COR-L47 (cell line): ENCODE measurements around the gene XRCC6.
"Not testable (repeated sequence)": the region's sequence is repeated elsewhere in the genome, so short reads cannot be mapped to it uniquely, and the experiment has no call there.

ENCODE experiments used
- DNase-seq: peaks from one replicate; lab custom pipeline; 2025; lab: John Stamatoyannopoulos, UW

The XRCC6 gene

GRCh38 chr22:41686890-41687289 lies 65.8 kb downstream of the XRCC6 start:
- DNase-seq, result not testable (repeated sequence)

GRCh38 chr22:41687901-41688364 lies 66.8 kb downstream of the XRCC6 start:
- DNase-seq, result no peak

DNA sequence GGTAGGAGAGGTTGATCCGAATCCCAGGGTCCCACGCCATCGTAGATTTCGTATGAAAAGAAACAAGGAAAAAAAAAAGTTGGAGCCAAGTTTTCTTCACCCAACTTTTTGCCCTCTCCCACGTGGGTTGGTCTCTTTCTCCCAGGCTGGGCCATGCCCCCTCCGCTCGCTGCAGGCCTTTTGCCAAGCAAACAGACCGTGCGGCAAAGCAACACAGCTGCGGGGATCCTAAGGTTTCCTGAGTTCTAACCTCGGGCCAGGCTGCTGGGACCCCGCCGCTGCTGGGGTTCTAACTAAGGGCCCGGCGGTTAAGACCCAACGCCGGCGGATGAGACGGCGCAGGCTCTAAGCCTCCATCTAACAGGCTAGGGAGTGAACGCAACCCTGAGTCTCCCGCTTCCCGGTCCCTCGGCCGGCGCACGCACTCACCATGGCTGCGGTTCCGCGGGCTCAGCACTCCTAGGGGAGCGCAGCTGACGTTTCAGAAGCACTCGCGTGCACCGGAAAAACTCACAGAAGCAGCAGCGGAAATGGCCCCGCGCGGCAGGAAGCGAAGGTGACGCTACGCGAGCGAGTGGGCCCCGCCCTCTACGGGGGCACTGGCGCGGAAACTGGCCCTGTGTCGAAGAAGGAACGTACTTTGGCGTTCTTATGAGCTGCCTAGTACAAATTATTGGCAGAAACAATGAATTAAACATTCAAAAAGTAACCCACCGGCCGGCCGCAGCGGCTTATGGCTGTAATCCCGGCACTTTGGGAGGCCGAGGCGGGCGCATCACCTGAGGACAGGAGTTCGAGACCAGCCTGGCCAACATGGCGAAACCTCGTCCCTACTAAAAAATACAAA lies 67.5 kb downstream of the XRCC6 start, which contains the start of gene SNU13:
TSS of gene SNU13 (minus strand) at position 503 of the 847 bp plus-strand sequence. CDS start at position 432, 71 bp downstream.
- DNase-seq, result peak; percentile 94

GRCh38 chr22:41690476-41690875 lies 69.4 kb downstream of the XRCC6 start:
- DNase-seq, result no peak

DNA sequence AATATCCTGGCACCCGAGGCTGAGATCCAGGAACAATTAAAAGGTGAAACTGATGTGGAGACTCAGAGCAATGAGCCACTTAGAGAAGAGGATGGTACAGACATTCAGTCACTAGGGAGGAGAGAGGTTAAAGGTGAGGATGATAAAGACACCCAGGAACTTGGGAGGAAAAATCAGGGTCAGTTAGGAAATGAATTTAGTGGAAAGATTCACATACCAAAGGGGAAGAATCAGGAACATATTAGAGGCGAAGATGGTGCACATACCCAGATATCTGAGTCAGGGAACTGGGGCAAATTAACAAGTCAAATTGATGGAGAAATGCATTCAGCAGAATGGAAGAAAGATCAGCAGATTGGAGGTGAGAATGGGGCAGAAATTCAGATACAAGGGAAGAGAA lies 74.1 kb downstream of the XRCC6 start:
- no peak for DNase-seq

- DNase-seq, result no peak
Observed at GRCh38 chr22:41696703-41697102, 75.6 kb downstream of the XRCC6 start.

DNA sequence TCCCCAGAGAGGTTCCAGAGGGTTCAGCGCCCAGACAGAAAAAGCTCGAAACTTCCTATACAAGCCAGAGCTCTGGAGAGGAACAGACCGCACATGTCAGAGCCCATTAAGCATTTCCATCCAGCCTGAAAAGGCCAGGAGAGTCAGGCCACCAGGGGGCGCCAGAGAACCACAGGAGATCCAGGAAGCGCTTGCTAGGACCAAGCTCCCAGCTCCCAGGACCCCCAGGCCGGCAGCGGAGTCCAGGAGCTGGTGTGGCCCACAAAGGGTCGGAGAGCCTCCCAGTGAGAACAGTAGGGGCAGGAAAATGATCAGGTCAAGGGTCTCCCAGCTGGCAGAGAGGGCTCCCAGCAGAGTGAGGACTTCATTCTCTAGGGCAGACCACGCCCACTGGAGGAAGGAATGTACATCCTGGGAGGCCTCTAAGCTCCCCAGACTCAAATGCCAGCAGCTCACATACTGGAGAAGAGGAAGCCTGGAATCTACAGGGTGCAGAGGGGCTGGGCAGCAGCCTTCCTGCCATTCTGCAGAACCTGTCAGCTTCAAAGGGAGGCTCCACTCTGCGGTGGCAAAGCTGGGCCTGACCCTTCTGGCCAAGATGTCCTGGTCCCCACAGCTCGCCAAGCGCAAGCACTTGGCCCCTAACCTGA lies 76.2 kb downstream of the XRCC6 start:
- peak; percentile 77 for DNase-seq

GRCh38 chr22:41699264-41700107 lies 78.4 kb downstream of the XRCC6 start, which contains the start of gene MEI1:
MEI1 (plus strand) TSS chr22:41699503; CDS start chr22:41699539, 36 bp downstream.
- no peak for DNase-seq

GRCh38 chr22:41700108-41700364 lies 78.9 kb downstream of the XRCC6 start:
- no peak for DNase-seq

GRCh38 chr22:41702763-41703162 lies 81.7 kb downstream of the XRCC6 start:
- DNase-seq, result no peak

GRCh38 chr22:41709341-41709740 lies 88.2 kb downstream of the XRCC6 start:
- DNase-seq, result no peak

DNA sequence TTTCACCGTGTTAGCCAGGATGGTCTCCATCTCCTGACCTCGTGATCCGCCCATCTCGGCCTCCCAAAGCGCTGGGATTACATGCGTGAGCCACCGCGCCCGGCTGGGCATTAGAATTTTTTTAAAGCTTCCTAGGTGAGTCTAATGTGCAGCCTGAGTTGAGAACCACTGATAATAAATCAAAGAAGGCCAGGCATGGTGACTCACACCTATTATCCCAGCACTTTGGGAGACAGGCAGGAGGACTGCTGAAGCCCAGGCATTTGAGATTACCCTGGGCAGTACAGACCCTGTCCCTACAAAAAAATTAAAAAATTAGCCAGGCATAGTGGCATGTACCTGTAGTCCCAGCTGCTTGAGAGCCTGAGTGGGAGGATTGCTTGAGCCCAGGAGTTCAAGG lies 91.9 kb downstream of the XRCC6 start:
- no peak for DNase-seq
